ENCODE measurements around the gene PER1. TPM values are rescaled to one million over a fixed set of nuclear protein-coding genes. Genes with fewer than 3 reads are reported as not detected.

Gene PER1
- total and polyA plus RNA-seq, 2 of the 13 experiments (the other 11 are each of a cell fraction or from before 2014, with no cell fraction given): 2.6 to 3.6 TPM

GRCh38 chr17:8118769-8119580, 33.2 kb downstream of the PER1 start (continued):
- TF ChIP-seq ZNF563 (CRISPR knock-in tag; IDR thresholded peaks at IDR 0.05): no peak
- TF ChIP-seq ZNF878 (CRISPR knock-in tag; IDR thresholded peaks at IDR 0.05): no peak; the same call in 1 of the 2 replicates
- TF ChIP-seq HOXD1 (CRISPR knock-in tag; IDR thresholded peaks at IDR 0.05): no peak
- no peak for TF ChIP-seq ZNF34 (CRISPR knock-in tag; IDR thresholded peaks at IDR 0.05; ENCODE audit: borderline replicate concordance)
- TF ChIP-seq ZNF530 (CRISPR knock-in tag; IDR thresholded peaks at IDR 0.05; ENCODE audit: low read depth): no peak
- no peak for TF ChIP-seq CENPX (CRISPR knock-in tag; IDR thresholded peaks at IDR 0.05)
- TF ChIP-seq ZBTB33 (CRISPR knock-in tag; IDR thresholded peaks at IDR 0.05): no peak
- TF ChIP-seq BRF2 (CRISPR knock-in tag; IDR thresholded peaks at IDR 0.05): no peak
- TF ChIP-seq NAIF1 (CRISPR knock-in tag; IDR thresholded peaks at IDR 0.05; ENCODE audit: borderline replicate concordance): 0 out of 2 replicates have a peak, but pooled peaks have one; percentile 13
- no peak for TF ChIP-seq ZNF569 (CRISPR knock-in tag; IDR thresholded peaks at IDR 0.05; ENCODE audit: borderline replicate concordance)
- no peak for TF ChIP-seq ARNT (IDR thresholded peaks at IDR 0.05)
- TF ChIP-seq BRCA1 (CRISPR knock-in tag; IDR thresholded peaks at IDR 0.05): no peak
- no peak for TF ChIP-seq PHF21A (CRISPR knock-in tag; IDR thresholded peaks at IDR 0.05)
- no peak for TF ChIP-seq AFF4 (CRISPR knock-in tag; IDR thresholded peaks at IDR 0.05)
- no peak for TF ChIP-seq USF2 (IDR thresholded peaks at IDR 0.05; ENCODE audit: low read depth, low read length)
- no peak for TF ChIP-seq USF2 (CRISPR knock-in tag; IDR thresholded peaks at IDR 0.05; ENCODE audit: borderline replicate concordance)
- TF ChIP-seq TIGD3 (CRISPR knock-in tag; IDR thresholded peaks at IDR 0.05; ENCODE audit: borderline replicate concordance): no peak
- TF ChIP-seq CREM (IDR thresholded peaks at IDR 0.05): no peak
- TF ChIP-seq CREM (CRISPR knock-in tag; IDR thresholded peaks at IDR 0.05): no peak

Measured in HepG2 (cell line).